LoVo (cell line): ENCODE results near the gene TMIGD1.
A peak's percentile ranks its signal among the peaks of the same experiment; 100 is the strongest.

Experiments used
- DNase-seq: peaks from one replicate; pipeline ENCODE4 v3.0.0-alpha.2; 2016; ENCODE audit warnings: low spot score

Gene TMIGD1

DNA sequence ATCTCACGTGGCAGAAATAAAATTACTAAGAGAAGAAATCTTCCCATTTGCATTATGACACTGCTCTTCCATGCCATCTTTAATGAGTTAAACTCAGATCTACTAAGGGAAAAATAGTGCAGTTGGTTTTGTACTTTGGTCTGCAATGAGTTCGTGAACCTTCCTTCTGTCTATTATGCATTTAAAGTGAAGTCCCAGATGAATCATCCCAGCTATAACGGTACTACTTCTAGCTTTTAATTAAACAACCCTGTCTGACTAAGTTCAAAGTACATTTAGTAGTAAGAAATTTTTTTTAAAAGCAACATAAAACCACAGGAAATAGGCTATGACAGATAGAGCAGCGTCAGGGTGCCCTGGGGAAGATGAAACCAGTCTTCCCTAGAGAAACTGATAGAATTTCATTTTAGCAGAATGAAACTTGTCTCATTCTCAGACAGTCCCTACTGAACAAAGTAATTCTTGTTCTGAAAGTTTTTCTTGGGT lies 1.8 kb downstream of the TMIGD1 start:
- peak; percentile 77 for DNase-seq

GRCh38 chr17:30326809-30327208 lies 7.0 kb downstream of the TMIGD1 start:
- DNase-seq: no peak

DNA sequence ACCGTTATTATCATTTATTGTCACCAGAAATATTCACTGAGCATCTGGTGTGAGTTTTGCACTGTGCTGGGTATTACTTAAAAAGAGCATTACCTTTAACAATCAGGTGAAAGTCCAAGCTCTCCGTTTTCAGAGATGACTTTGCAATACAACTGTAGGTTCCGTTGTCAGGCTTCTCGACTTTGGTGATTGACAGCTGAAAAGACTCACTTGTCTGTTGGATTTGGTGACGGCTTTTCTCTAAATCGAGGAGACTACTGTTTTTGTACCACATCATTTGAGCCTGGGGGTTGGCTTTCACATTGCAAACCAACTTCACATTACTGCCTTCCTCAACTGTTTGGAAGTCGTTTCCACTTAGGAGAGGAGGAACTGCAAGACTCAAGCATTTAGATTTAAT lies 9.1 kb downstream of the TMIGD1 start:
- DNase-seq: no peak

DNA sequence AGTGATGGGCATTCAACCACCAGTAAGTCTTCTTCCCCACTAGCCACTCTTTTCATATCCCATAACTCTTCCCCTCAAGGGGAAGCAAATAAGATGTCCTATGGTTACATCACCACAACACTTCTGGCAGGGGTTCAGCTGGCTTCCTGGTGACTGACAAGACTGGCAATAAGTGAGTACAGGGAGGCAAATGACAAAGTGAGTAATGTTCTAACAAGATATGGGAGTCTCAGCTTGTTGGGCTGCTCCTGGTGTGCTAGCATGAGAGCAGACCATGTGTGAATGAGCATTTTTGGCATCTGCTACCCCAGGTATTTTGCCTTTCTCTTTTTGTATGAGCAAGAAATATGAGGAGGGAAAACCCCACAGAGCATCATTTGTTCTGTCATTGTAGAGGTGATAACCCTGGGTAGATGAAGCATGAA lies 9.9 kb downstream of the TMIGD1 start:
- DNase-seq: peak; percentile 78

- DNase-seq: peak; percentile 41
Observed at GRCh38 chr17:30323262-30323894, 10.5 kb downstream of the TMIGD1 start.

GRCh38 chr17:30321314-30321713 lies 12.5 kb downstream of the TMIGD1 start:
- no peak for DNase-seq

- DNase-seq: no peak
Observed at GRCh38 chr17:30318155-30318554, 15.7 kb downstream of the TMIGD1 start.

- DNase-seq: no peak
Observed at GRCh38 chr17:30316736-30317135, 17.1 kb downstream of the TMIGD1 start.

DNA sequence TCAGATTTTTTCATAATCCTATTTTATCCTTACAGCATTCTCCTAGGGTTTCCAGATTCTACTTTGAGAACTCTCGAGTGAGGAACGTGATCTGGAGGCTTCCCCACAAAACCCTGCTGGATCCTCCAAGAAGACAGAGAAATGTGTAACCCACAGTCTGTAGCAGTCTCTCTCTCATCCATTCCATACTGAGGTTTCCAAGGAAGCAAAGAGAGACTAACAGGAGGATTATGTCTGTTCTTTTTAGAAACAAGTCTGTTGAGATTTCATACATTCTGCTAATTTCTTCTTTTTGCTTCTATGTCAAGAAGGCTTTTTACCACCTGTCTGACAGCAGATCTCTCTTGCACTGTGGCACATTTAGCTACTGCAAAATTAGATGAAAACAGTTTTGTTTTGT lies 18.8 kb downstream of the TMIGD1 start:
- no peak for DNase-seq

DNA sequence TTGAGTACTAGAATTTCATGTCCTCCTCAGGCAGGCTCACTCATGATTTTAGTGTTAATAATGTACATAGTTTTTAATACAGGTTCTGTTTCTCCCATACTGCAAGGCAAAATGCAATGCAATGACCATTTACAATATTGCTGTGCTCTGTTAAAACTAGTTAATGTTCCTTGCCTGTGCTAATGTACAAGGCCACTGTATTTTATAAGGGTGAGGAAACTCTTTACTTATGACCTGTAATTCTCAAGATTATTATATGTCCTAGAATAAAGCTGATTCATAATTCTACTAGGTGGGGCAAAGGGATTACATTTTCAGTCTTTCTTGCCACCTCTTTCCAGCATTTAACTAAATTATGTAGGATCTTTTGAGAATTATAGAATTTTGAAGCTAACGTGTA lies 19.4 kb downstream of the TMIGD1 start:
- DNase-seq: no peak

DNA sequence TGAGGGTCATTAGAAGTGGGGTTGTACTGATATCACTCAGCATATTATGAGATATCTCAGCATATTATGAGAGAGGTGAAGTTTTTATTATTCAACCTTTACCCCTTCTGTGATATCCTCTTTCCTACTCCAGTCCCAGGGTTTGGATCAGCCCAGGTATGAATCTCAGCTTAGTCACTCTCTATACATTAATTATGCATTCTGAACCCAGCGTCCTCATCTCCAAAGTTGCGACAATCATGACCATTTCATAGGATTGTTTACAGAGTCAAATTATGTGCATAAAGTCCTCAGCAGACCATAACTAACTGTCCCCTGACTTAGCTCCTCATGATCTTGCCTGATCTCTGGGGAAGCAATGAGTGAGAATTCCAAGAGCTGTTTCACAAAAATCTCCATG lies 21.6 kb downstream of the TMIGD1 start:
- DNase-seq: no peak

- no peak for DNase-seq
Observed at GRCh38 chr17:30310562-30310961, 23.3 kb downstream of the TMIGD1 start.

DNA sequence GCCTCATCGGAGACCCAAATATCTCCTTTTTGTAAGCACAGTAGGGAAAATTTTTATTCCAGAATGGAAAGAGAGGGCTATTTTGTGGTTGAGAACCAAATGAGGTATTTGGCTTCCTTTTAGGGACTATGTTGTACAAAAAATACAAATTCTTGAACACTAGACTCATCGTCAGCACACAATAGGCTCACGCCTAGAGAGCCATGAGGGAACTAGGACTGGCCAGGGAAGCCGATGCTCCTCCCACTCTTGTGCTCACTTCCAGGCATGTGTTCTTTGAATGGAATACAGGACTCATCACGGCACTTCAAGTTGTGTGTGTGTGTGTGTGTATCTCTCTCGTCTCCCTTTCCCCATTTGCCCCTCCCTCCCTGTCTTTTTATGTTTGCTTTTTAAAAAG lies 24.3 kb downstream of the TMIGD1 start:
- DNase-seq: no peak

GRCh38 chr17:30308406-30308805 lies 25.5 kb downstream of the TMIGD1 start:
- DNase-seq: peak; percentile 21

GRCh38 chr17:30304778-30305177 lies 29.1 kb downstream of the TMIGD1 start:
- DNase-seq: no peak

DNA sequence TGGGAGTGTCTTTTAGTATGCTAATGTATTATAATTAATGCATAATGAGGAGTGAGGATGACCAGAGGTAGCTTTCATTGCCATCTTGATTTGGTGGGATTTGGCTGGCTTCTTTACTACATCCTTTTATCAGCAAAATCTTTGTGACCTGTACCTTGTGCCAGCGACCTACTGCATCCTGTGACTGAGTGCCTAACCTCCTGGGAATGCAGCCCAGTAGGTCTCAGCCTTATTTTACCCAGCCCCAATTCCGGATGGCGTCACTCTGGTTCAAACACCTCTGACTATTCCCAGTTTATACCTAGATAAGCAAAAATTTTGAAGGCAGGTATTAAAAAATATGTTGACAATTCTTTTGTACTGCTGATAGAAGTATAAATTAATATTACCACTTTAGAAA lies 31.6 kb downstream of the TMIGD1 start:
- no peak for DNase-seq

DNA sequence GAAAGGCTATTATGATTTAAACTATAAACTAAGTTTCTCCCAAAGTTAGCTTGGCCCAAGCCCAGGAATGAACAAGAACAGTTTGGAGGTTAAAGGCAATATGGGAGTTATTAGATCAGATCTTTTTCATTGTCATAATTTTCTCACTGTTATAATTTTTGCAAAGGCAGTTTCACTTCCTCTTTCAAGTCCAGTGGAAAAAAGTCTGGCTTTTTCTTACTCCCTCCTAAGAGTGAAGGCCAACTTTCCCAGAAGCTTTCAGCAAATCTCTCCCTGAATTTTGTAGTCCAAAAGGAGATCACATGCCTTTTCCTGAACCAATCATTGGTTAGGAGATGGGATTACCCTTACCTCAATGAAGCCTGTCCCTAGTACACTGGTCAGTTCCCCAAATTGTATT lies 33.0 kb downstream of the TMIGD1 start:
- DNase-seq: no peak

DNA sequence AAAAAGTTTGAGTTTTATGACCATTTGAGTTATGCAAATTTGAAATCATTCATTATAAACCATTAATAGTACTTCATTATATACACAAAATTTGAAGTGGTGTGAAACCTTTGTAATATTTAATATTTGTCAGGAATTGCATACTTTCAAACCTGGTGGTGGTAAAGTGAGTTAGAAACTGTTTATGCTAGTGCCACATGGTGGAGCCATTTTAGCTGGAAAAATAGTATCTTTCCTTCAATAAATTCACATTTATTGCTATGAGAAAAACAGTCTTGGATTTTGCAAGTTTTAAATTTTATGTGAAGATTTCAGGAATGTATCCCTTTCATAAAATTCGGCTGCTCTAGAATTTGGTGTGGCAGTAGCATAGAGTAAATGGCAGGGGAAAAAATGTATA lies 34.9 kb downstream of the TMIGD1 start:
- no peak for DNase-seq

DNA sequence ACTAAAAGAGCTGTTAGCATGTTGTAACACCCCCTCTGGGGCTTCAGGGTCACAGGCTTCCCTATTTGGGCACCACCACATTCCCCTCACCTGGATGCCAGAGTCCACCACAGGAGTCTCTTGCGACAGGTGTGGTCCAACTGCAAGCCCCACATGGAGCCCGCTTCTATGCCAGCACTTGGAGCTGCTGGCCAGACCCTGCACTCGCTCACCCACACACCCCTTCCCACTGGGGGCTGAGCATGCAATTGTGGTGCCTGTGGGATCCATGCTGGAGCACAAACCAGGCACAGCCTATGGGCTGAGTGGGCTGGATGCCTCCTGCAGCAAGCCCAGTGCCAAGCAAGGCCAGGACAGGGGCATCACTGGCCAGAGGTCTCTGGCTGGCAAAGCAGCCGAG lies 36.1 kb downstream of the TMIGD1 start:
- no peak for DNase-seq

DNA sequence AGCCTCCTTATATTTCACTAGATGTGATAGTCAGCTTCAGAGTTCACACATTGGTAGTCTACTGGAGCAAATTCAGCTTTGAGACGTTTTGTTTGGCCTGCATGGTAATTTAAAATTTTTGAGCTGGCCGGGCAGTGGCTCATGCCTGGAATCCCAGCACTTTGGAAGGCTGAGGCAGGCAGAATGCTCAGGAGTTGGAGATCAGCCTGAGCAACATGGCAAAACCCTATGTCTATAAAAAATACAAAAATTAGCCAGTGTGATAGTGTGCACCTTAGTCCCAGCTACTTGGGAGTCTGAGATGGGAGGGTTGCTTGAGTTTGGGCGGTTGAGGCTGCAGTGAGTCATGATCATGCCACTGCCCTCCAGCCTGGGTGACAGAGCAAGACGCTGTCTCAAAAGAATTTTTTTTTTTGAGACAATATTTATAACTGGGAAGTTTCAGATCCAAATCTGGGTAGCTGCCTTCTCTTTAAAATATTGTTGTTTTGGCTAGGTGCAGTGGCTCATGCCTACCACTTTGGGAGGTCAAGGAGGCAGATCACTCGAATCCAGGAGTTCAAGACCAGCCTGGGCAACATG lies 37.3 kb downstream of the TMIGD1 start:
- no peak for DNase-seq

DNA sequence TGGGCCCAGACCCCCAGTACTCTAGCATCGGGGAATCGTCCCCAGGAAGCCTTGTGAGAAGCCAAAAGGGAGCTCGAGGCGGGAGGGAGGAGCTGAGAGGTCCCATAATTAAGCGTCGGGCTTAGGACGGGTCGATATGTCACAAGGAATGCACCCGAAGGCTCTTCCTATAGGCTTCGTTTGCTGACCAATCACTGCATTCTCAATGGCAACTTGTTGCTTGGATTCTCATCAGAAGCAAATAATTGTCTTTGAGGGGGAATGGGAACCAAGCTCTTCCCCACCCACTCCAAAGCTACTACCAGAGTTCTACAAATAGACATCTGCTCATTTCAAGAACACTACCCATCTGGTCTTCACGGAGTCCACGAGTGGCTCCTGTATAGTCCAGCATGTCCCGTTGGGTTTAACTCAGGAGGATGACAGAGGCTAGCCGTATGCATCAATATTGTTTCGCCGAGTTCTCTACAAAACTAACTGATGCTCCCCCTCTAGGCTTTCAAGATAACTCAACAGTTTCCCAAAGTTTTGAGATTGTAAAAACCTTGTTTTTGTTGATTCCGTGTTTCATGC lies 41.5 kb downstream of the TMIGD1 start:
- no peak for DNase-seq

- peak; percentile 61 for DNase-seq
Observed at GRCh38 chr17:30291543-30292285, 42.1 kb downstream of the TMIGD1 start, which contains the start of gene BLMH. TSS of gene BLMH (minus strand) at chr17:30291944. CDS start at chr17:30291819, 125 bp downstream.
